Common myeloid progenitor, CD34-positive (primary cell): ENCODE data around the gene TPX2.

Experiments
- CTCF ChIA-PET: fragments of 350-600 bp; sonication (Branson Sonifier 250); formaldehyde crosslinking; loops from one replicate; lab custom pipeline; 2021; ENCODE audit warnings: antibody characterized with exemption; lab: Charles Lee
- POLR2A ChIA-PET: fragments of 350-600 bp; sonication (Branson Sonifier 250); formaldehyde crosslinking; loops from one replicate; lab custom pipeline; 2021; ENCODE audit warnings: antibody characterized with exemption; lab: Charles Lee
- DNase-seq, 3 donors: peaks; one replicate each; pipeline versions ENCODE4 v3.0.0 to v3.0.0-alpha.2; 2013
- H3K27ac ChIP-seq, 2 experiments: 1 replicate in 1 of 2; 2 replicates in 1 of 2; pipeline ENCODE4 v1.7.0; 2013; ENCODE audit warnings: inconsistent platforms in 2 of 2, low read length in 2 of 2, mild to moderate bottlenecking in 2 of 2, low read depth in 1 of 2, moderate library complexity in 1 of 2; ENCODE audit not compliant: severe bottlenecking in 2 of 2, insufficient read depth in 1 of 2, poor library complexity in 1 of 2
- H3K27me3 ChIP-seq, 5 experiments: replicated peaks in 2 of 5; 1 replicate in 3 of 5; 2 replicates in 2 of 5; pipeline versions ENCODE4 v1.6.1 to v1.7.0; 2013; ENCODE audit warnings: low read length in 4 of 5, mild to moderate bottlenecking in 2 of 5, moderate library complexity in 2 of 5, inconsistent platforms in 1 of 5; ENCODE audit not compliant: insufficient read depth in 5 of 5, control insufficient read depth in 4 of 5
- H3K36me3 ChIP-seq, 4 experiments: 1 replicate in 2 of 4; 2 replicates in 2 of 4; pipeline versions ENCODE4 v1.6.1 to v1.7.0; 2013; ENCODE audit warnings: low read length in 3 of 4, control low read depth in 1 of 4, mild to moderate bottlenecking in 1 of 4; ENCODE audit not compliant: control insufficient read depth in 4 of 4, insufficient read depth in 4 of 4
- H3K4me1 ChIP-seq, 4 experiments: 1 replicate in 3 of 4; 2 replicates in 1 of 4; pipeline versions ENCODE4 v1.6.1 to v1.7.1; 2013; ENCODE audit warnings: low read length in 3 of 4, mild to moderate bottlenecking in 3 of 4, control low read depth in 1 of 4, inconsistent platforms in 1 of 4, moderate library complexity in 1 of 4; ENCODE audit not compliant: control insufficient read depth in 4 of 4, insufficient read depth in 4 of 4; ENCODE audit errors: control extremely low read depth in 1 of 4
- H3K4me3 ChIP-seq, 7 experiments: 1 replicate in 4 of 7; 2 replicates in 3 of 7; pipeline versions ENCODE4 v1.5.1 to v1.7.0; 2013; ENCODE audit warnings: mild to moderate bottlenecking in 7 of 7, low read length in 6 of 7, moderate library complexity in 6 of 7, inconsistent platforms in 2 of 7, low read depth in 2 of 7, control low read depth in 1 of 7; ENCODE audit not compliant: insufficient read depth in 4 of 7, control insufficient read depth in 1 of 7; ENCODE audit errors: extremely low read depth in 1 of 7
- H3K9me3 ChIP-seq, 5 experiments: 1 replicate in 4 of 5; 2 replicates in 1 of 5; pipeline versions ENCODE4 v1.6.1 to v1.7.1; 2013; ENCODE audit warnings: low read length in 4 of 5, mild to moderate bottlenecking in 2 of 5, inconsistent platforms in 1 of 5, low read depth in 1 of 5, moderate library complexity in 1 of 5; ENCODE audit not compliant: control insufficient read depth in 4 of 5, insufficient read depth in 2 of 5; ENCODE audit errors: control extremely low read depth in 1 of 5
- WGBS: methylation state at CpG from one replicate; pipeline ENCODE4 v1.1.5; 2013; ENCODE audit not compliant: insufficient coverage; 5-methylcytosine and 5-hydroxymethylcytosine counted together

Gene TPX2

GRCh38 chr20:31848088-31848999 is 109.3 kb downstream of the TPX2 start:
- peaks cover 0 to 32% (median 11%) of the 10 kb centered on the region in 5 experiments for H3K27me3 ChIP-seq
- peaks cover 0 to 2% (median under 1%) of the 10 kb centered on the region in 4 experiments for H3K4me1 ChIP-seq
- DNase-seq = no peak
- H3K4me3 ChIP-seq = no peak overlapping the region
- no peaks in the 10 kb centered on the region for H3K36me3 ChIP-seq
- H3K9me3 ChIP-seq = no peaks in the 10 kb centered on the region
- ChIA-PET POLR2A (no interaction called here), CTCF (interaction anchor here (0.6 to 7.6 kb wide), 12 partner anchors 11 to 245 kb away, joined by 3 to 131 read pairs (median 5); partner anchors contain the start of genes MYLK2 and PDRG1)
- H3K27ac ChIP-seq = no peak overlapping the region
- 89% methylated on average over 22 of the region's 32 CpGs for WGBS

GRCh38 chr20:31849306-31849930 is 110.3 kb downstream of the TPX2 start:
- H3K27ac ChIP-seq = no peak overlapping the region
- peaks cover 0 to 32% (median 11%) of the 10 kb centered on the region in 5 experiments for H3K27me3 ChIP-seq
- 65% methylated on average over 43 of the region's 45 CpGs for WGBS
- ChIA-PET POLR2A (no interaction called here), CTCF (interaction anchor here (0.9 to 8.3 kb wide), 11 partner anchors 9 to 184 kb away, joined by 3 to 131 read pairs (median 6); partner anchors contain the start of gene MYLK2)
- H3K9me3 ChIP-seq = no peaks in the 10 kb centered on the region
- H3K4me1 ChIP-seq = peaks cover 0 to 2% (median 1%) of the 10 kb centered on the region in 4 experiments
- H3K4me3 ChIP-seq = no peak overlapping the region
- no peaks in the 10 kb centered on the region for H3K36me3 ChIP-seq
- DNase-seq = no peak
